Peyer's patch (tissue), 4 donors: ENCODE results near the gene CYP3A4. TPM values are rescaled to one million over a fixed set of nuclear protein-coding genes. Genes with fewer than 3 reads are reported as not detected.
"Not testable (repeated sequence)": the region's sequence is repeated elsewhere in the genome, so short reads cannot be mapped to it uniquely, and the experiment has no call there.

Experiments
- DNase-seq, 3 donors: peaks; one replicate each; pipeline ENCODE4 v3.0.0-alpha.2; 2017 to 2019
- H3K27ac ChIP-seq, 4 donors: fragments of 200-600 bp; sonication (generic); one replicate each; pipeline ENCODE4 v1.5.1; 2016 to 2019
- H3K27me3 ChIP-seq, 2 donors: fragments of 200-600 bp; sonication (generic); one replicate each; pipeline ENCODE4 v1.5.1; 2019
- H3K36me3 ChIP-seq, 3 donors: fragments of 200-600 bp; sonication (generic); one replicate each; pipeline ENCODE4 v1.5.1; 2016 to 2019
- H3K4me1 ChIP-seq, 4 donors: fragments of 200-600 bp; sonication (generic); one replicate each; pipeline ENCODE4 v1.5.1; 2016 to 2019
- H3K4me3 ChIP-seq, 4 donors: fragments of 200-600 bp; sonication (generic); 1 replicate in 3 of 4; 2 replicates in 1 of 4; pipeline ENCODE4 v1.5.1; 2016 to 2019; ENCODE audit warnings: mild to moderate bottlenecking in 1 of 4
- H3K9me3 ChIP-seq, 4 donors: fragments of 200-600 bp; sonication (generic); one replicate each; pipeline ENCODE4 v1.5.1; 2016 to 2019; ENCODE audit warnings: mild to moderate bottlenecking in 1 of 4
- POLR2A ChIP-seq, 2 donors: fragments of 450-650 bp; IDR thresholded peaks; one replicate each; pipeline ENCODE4 v1.5.1; 2017; ENCODE audit warnings: antibody characterized with exemption in 2 of 2, mild to moderate bottlenecking in 2 of 2, moderate library complexity in 2 of 2
- total RNA-seq, 4 donors: library from RNA; depleted of rRNA; stranded (reverse); fragments of >200 nt; gene quantifications; one replicate each; pipeline ENCODE4 v1.1.0, GENCODE V29; 2016
- TF ChIP-seq, protein P1 (sequence below), 6 experiments: fragments of 450-650 bp in 4 of 6; fragments of 200-600 bp in 2 of 6; sonication (generic) in 1 of 6; IDR thresholded peaks; one replicate each; pipeline ENCODE4 v1.5.1; 2017 to 2019; ENCODE audit warnings: antibody characterized with exemption in 6 of 6, mild to moderate bottlenecking in 3 of 6, moderate library complexity in 1 of 6

The CYP3A4 gene
- total RNA-seq, 4 donors from 2014 or later = 16.5 to 3,180 (median 690) TPM

- H3K4me1 ChIP-seq = peaks cover 0 to 3% (median 0%) of the 10 kb centered on the region in 4 donors
- DNase-seq = peak in 1 of 3 donors; percentile 75
- no peaks in the 10 kb centered on the region for H3K36me3 ChIP-seq
- no peak overlapping the region for H3K4me3 ChIP-seq
- no peaks in the 10 kb centered on the region for H3K9me3 ChIP-seq
- peak overlapping the region in 3 of 4 donors; percentile 30 to 72 (median 69) for H3K27ac ChIP-seq
- TF ChIP-seq, protein P1, sequence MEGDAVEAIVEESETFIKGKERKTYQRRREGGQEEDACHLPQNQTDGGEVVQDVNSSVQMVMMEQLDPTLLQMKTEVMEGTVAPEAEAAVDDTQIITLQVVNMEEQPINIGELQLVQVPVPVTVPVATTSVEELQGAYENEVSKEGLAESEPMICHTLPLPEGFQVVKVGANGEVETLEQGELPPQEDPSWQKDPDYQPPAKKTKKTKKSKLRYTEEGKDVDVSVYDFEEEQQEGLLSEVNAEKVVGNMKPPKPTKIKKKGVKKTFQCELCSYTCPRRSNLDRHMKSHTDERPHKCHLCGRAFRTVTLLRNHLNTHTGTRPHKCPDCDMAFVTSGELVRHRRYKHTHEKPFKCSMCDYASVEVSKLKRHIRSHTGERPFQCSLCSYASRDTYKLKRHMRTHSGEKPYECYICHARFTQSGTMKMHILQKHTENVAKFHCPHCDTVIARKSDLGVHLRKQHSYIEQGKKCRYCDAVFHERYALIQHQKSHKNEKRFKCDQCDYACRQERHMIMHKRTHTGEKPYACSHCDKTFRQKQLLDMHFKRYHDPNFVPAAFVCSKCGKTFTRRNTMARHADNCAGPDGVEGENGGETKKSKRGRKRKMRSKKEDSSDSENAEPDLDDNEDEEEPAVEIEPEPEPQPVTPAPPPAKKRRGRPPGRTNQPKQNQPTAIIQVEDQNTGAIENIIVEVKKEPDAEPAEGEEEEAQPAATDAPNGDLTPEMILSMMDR (IDR thresholded peaks at IDR 0.05) = no peak
- peak in 1 of 2 donors; percentile 21 for TF ChIP-seq POLR2A (IDR thresholded peaks at IDR 0.05)
- no peaks in the 10 kb centered on the region for H3K27me3 ChIP-seq
Measured at GRCh38 chr7:99772565-99772964, 11.4 kb downstream of the CYP3A4 start.

DNA sequence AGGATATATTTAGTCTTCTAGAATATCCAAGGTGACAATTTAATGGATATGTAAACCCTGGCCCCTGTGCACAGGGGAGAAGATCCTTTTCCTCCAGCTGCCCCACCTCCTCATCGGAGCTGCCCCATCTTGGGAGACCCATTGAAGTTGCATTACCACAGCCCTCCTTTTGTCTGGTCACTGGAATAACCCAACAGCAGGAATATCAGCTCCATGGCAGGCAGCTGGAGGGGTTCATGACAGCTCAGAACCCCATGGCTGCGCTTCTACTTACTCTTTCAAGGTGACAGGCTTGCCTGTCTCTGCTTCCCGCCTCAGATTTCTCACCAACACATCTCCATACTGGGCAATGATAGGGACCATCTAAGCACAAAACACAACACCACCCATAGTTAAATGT, 14.5 kb downstream of the CYP3A4 start:
- H3K36me3 ChIP-seq = peaks cover 0 to 21% (median 0%) of the 10 kb centered on the region in 3 donors
- not testable (repeated sequence) for H3K9me3 ChIP-seq, H3K27me3 ChIP-seq, H3K27ac ChIP-seq, H3K4me3 ChIP-seq, DNase-seq, H3K4me1 ChIP-seq

DNA sequence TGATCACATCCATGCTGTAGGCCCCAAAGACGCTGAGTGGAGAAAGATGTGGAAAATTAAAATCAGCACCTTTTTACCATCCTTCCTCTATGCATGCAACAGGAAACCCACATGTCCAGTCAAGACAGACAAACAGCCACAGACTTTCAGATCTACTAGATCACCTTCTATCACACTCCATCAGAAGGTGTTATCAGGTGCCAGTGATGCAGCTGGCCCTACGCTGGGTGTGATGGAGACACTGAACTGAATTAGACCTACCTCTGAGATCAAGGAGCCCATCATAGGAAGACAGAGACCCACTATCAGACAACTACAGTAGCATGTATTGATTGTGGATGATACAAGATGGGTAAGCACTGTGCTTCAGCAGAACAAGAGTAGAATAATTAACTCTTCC, 15.5 kb downstream of the CYP3A4 start:
- Histone ChIP-seq H3K36me3 (peaks cover 0 to 27% (median 0%) of the 10 kb centered on the region in 3 donors), H3K27me3 (no peaks in the 10 kb centered on the region), H3K27ac (no peak overlapping the region), H3K4me1 (no peaks in the 10 kb centered on the region), H3K4me3 (no peak overlapping the region), H3K9me3 (no peaks in the 10 kb centered on the region)
- TF ChIP-seq, protein P1 (IDR thresholded peaks at IDR 0.05) = no peak
- no peak for TF ChIP-seq POLR2A (IDR thresholded peaks at IDR 0.05)
- DNase-seq = no peak

DNA sequence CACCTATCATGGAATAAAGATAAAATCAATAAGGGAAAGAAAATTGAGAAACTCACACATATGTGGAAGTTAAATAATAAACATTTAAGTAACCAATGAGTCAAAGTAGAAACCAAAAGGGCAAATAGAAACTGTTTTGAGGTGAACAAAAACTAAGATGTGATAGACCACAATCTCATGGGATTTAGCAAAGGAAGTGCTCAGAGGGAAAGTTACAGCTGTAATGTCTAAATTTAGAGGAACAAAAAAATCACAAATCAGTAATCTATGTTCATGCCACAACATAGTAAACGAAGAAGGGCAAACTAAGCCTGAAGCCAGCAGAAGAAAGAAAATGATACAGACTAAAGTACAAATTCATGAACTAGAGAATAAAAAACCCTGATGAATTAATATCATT, 16.3 kb downstream of the CYP3A4 start:
- Histone ChIP-seq H3K27ac (no peak overlapping the region), H3K36me3 (peaks cover 0 to 27% (median 0%) of the 10 kb centered on the region in 3 donors), H3K4me1 (no peaks in the 10 kb centered on the region), H3K27me3 (no peaks in the 10 kb centered on the region), H3K4me3 (no peak overlapping the region), H3K9me3 (no peaks in the 10 kb centered on the region)
- TF ChIP-seq POLR2A (IDR thresholded peaks at IDR 0.05) = no peak
- TF ChIP-seq, protein P1 (IDR thresholded peaks at IDR 0.05) = no peak
- no peak for DNase-seq

DNA sequence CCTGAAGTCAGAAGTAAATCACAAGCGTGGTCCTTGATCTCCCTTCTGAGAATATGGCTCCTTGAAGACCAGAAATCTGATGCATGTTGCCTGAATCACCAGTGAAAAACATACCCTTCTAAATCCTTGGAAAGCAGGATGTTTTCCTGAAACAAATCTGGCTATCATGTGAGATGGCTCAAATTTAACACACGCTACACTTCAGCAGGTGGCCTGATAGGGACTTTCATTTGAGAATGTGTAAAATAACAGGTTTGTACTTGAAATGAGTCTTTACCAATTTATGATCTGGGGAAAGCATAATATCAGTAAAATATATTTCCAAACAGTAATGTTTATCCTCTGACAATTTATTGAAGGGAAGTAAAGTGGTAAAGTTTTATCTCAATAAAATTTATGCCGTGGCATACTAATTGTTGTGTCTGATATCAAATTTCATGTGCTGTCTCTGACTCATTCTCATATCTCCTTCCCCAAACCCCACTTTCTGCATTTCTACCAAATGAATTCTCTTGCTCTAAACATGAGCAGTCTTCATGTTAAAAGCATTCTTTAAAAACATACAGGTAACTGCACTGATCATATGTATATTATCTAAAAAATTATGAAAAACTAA, 17.4 kb downstream of the CYP3A4 start:
- no peak for DNase-seq
- H3K27me3 ChIP-seq = no peaks in the 10 kb centered on the region
- TF ChIP-seq, protein P1 (IDR thresholded peaks at IDR 0.05) = no peak
- no peak for TF ChIP-seq POLR2A (IDR thresholded peaks at IDR 0.05)
- H3K4me3 ChIP-seq = no peak overlapping the region
- no peaks in the 10 kb centered on the region for H3K9me3 ChIP-seq
- H3K4me1 ChIP-seq = no peaks in the 10 kb centered on the region
- peaks cover 0 to 27% (median 0%) of the 10 kb centered on the region in 3 donors for H3K36me3 ChIP-seq
- H3K27ac ChIP-seq = no peak overlapping the region

DNA sequence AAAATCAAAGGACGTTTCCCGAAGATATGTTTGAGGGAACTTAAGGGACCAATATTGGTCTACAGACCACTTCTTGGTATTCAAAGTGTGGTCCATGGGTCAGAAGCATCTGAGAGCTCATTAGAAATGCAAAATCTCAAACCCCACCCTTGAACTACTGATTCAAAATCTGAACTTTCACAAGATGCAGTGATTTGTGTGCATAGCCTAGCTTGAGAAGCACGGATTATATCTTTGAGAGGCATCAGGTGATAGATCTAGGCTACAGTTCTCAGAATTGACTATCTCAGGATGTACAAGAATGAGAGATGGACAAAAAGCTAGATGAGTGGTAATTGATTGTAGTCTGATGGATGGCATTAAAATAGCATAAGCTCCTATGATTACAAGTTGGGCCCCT, 19.5 kb downstream of the CYP3A4 start:
- H3K9me3 ChIP-seq = no peaks in the 10 kb centered on the region
- no peak for TF ChIP-seq POLR2A (IDR thresholded peaks at IDR 0.05)
- TF ChIP-seq, protein P1 (IDR thresholded peaks at IDR 0.05) = no peak
- H3K4me1 ChIP-seq = no peaks in the 10 kb centered on the region
- peaks cover 0 to 31% (median 0%) of the 10 kb centered on the region in 3 donors for H3K36me3 ChIP-seq
- H3K27ac ChIP-seq = no peak overlapping the region
- no peak overlapping the region for H3K4me3 ChIP-seq
- no peaks in the 10 kb centered on the region for H3K27me3 ChIP-seq
- DNase-seq = no peak
